Measurements from ENCODE around the gene ABITRAM.
"Not testable (repeated sequence)": the region's sequence is repeated elsewhere in the genome, so short reads cannot be mapped to it uniquely, and the experiment has no call there.

ABITRAM gene

DNA sequence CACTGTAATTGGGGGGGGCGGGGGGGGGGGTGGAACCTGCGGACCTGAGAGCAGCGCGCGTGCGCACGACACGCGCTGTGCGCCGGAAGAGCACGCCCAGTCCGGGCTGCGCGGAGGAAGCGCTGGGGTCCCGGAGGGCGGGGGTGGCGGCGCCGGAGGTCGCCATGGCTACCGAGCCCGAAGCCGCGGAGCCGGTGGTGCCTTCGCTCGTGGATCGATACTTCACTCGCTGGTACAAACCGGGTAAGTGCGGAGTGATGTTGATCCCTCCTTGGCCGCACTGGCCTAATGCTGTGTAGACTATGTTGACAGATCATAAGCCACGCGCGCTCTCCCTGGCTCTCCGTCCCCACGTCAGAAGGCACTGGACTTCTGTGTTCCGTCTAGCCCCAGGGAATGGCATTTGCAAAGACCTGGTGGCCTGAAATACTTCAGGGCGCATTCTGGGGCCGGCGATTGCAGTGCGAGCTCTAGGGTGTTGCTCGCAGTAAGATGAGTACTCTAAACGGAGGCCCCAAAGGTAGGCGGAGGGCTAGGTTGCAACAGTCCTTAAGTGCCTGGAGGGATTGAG lies at the start of gene ABITRAM:
TSS of gene ABITRAM (plus strand) at position 78 of the 571 bp plus-strand sequence. CDS start at position 165, 87 bp downstream.
- CTCF ChIA-PET = interaction anchor here (0.6 to 1.6 kb wide), 3 partner anchors 19 to 535 kb away, joined by 3 to 4 read pairs (median 3); no protein-coding TSS in a partner anchor

GRCh38 chr9:108884701-108885100 lies 49.5 kb upstream of the ABITRAM start:
- no peak overlapping the region for H3K4me3 ChIP-seq (ENCODE audit: low read depth, low read length)
- CTCF ChIA-PET = interaction anchor here (1.3 kb wide), 1 partner anchor 556 kb away, joined by 3 read pairs; no protein-coding TSS in a partner anchor
- DNase-seq (ENCODE audit: low read depth, low spot score) = no peak
- POLR2A ChIA-PET = no interaction called here
- TF ChIP-seq CTCF (IDR thresholded peaks at IDR 0.05; ENCODE audit: insufficient read depth, low read length, missing control alignments) = no peak

More for the DNA sequence above, at the start of gene ABITRAM:
- peak; percentile 7 for DNase-seq (ENCODE audit: low read depth, low spot score)
- no peak for TF ChIP-seq CTCF (IDR thresholded peaks at IDR 0.05; ENCODE audit: insufficient read depth, low read length, missing control alignments)
- peak within 1 kb of the TSS; percentile 92 for H3K4me3 ChIP-seq (ENCODE audit: low read depth, low read length)
- POLR2A ChIA-PET = no interaction called here

GRCh38 chr9:108885643-108886348 lies 48.4 kb upstream of the ABITRAM start:
- no peak overlapping the region for H3K4me3 ChIP-seq (ENCODE audit: low read depth, low read length)
- peak; percentile 23 for DNase-seq (ENCODE audit: low read depth, low spot score)
- ChIA-PET CTCF (interaction anchor here (1.6 kb wide), 1 partner anchor 11 kb away, joined by 3 read pairs; no protein-coding TSS in a partner anchor), POLR2A (no interaction called here)
- no peak for TF ChIP-seq CTCF (IDR thresholded peaks at IDR 0.05; ENCODE audit: insufficient read depth, low read length, missing control alignments)

- DNase-seq (ENCODE audit: low read depth, low spot score); H3K4me3 ChIP-seq (ENCODE audit: low read depth, low read length); POLR2A ChIA-PET: not testable (repeated sequence)
- CTCF ChIA-PET = interaction anchor here (1.6 kb wide), 1 partner anchor 10 kb away, joined by 3 read pairs; no protein-coding TSS in a partner anchor
Observed at GRCh38 chr9:108886594-108887271, 47.5 kb upstream of the ABITRAM start.

DNA sequence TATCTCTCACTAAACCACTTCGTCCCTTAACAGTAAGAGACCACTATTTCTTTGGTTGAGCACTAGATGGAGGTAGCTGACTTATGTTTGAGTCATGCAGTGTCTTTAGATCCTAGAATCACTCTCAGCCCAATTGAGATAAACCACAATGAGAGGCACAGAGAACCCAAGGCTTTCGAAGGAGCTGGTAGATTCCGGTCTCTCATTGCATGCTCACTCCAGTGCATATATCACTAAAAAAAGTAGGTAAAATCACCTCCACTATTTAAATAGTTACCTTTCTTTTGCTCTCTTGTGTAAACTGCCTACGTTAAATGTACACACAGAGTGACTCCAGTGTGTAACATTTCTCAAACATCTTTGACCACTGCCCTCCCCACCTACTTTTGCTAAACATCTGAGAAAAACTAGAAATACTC lies 44.5 kb upstream of the ABITRAM start:
- no peak for TF ChIP-seq CTCF (IDR thresholded peaks at IDR 0.05; ENCODE audit: insufficient read depth, low read length, missing control alignments)
- CTCF ChIA-PET = interaction anchor here (0.6 to 2.2 kb wide), 10 partner anchors 9 to 522 kb away, joined by 3 to 9 read pairs (median 4); no protein-coding TSS in a partner anchor
- POLR2A ChIA-PET = no interaction called here
- peak; percentile 12 for DNase-seq (ENCODE audit: low read depth, low spot score)
- H3K4me3 ChIP-seq (ENCODE audit: low read depth, low read length) = no peak overlapping the region

DNA sequence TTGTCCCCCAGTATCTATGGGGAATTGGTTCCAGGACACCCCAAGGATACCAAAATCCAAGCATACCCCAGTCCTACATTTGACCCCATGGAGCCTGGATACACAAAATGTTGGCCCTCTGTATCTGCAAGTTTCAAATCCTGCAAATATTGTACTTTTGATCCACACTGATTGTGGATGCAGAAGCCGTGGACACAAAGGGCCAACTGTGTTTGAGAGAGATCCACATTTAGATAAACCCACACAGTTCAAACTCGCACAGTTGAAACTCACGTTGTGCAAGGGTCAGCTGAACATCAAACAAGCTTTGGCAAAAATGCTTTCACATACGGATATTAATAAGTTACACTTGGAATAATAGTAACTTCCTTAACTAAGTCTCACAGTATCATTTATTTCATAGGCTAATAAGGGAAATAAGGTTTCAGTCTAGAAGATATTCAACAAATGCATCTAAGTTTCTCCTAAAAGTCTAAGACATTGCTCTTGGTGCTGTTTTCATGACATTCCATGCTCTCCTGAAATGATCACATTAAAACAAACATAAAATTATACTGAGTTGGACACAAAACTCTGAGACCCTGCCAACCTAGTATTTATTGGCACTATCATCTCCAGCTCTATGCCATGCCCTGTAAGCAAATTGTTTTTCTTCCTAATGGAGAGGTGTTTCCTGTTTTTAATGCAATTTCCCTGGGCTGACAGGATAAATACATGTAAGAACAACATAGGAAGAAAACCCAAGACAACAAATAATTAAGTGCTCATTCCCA lies 39.8 kb upstream of the ABITRAM start:
- ChIA-PET POLR2A (no interaction called here), CTCF (no interaction called here)
- no peak for TF ChIP-seq CTCF (IDR thresholded peaks at IDR 0.05; ENCODE audit: insufficient read depth, low read length, missing control alignments)
- DNase-seq (ENCODE audit: low read depth, low spot score) = no peak
- no peak overlapping the region for H3K4me3 ChIP-seq (ENCODE audit: low read depth, low read length)
